ENCODE results near the gene HIPK2.

HIPK2 gene

GRCh38 chr7:139585042-139585441 is 192.8 kb downstream of the HIPK2 start:
- no peak for DNase-seq

- no peak for DNase-seq
These were observed 193.8 kb downstream of the HIPK2 start for GRCh38 chr7:139583826-139584553.

- DNase-seq: no peak
These were observed 195.1 kb downstream of the HIPK2 start for GRCh38 chr7:139582671-139583155.

GRCh38 chr7:139582130-139582650 is 195.6 kb downstream of the HIPK2 start:
- DNase-seq: no peak

GRCh38 chr7:139580435-139580834 is 197.4 kb downstream of the HIPK2 start:
- DNase-seq: no peak

GRCh38 chr7:139576179-139576973 is 201.4 kb downstream of the HIPK2 start:
- no peak for DNase-seq

- no peak for DNase-seq
These were observed 202.5 kb downstream of the HIPK2 start for GRCh38 chr7:139575338-139575680.

- DNase-seq: no peak
These were observed 203.0 kb downstream of the HIPK2 start for GRCh38 chr7:139574618-139575337.

- no peak for DNase-seq
These were observed 203.9 kb downstream of the HIPK2 start for GRCh38 chr7:139573871-139574270.

GRCh38 chr7:139572704-139573385 is 205.0 kb downstream of the HIPK2 start:
- DNase-seq: no peak

- no peak for DNase-seq
These were observed 205.7 kb downstream of the HIPK2 start for GRCh38 chr7:139572071-139572470.

GRCh38 chr7:139571651-139572050 is 206.1 kb downstream of the HIPK2 start:
- no peak for DNase-seq

- no peak for DNase-seq
These were observed 206.6 kb downstream of the HIPK2 start for GRCh38 chr7:139571190-139571589.

- no peak for DNase-seq
These were observed 207.2 kb downstream of the HIPK2 start for GRCh38 chr7:139570626-139571025.

GRCh38 chr7:139570119-139570518 is 207.7 kb downstream of the HIPK2 start:
- DNase-seq: peak in 1 of 3 donors; percentile 12

GRCh38 chr7:139568813-139569490 is 208.8 kb downstream of the HIPK2 start:
- no peak for DNase-seq

GRCh38 chr7:139568346-139568675 is 209.5 kb downstream of the HIPK2 start:
- no peak for DNase-seq

- DNase-seq: no peak
These were observed 210.0 kb downstream of the HIPK2 start for GRCh38 chr7:139567647-139568345.

- no peak for DNase-seq
These were observed 210.8 kb downstream of the HIPK2 start for GRCh38 chr7:139566736-139567646.

- DNase-seq: no peak
These were observed 211.7 kb downstream of the HIPK2 start for GRCh38 chr7:139566075-139566474.
